ENCODE data around the gene SLC26A1.

Gene SLC26A1

DNA sequence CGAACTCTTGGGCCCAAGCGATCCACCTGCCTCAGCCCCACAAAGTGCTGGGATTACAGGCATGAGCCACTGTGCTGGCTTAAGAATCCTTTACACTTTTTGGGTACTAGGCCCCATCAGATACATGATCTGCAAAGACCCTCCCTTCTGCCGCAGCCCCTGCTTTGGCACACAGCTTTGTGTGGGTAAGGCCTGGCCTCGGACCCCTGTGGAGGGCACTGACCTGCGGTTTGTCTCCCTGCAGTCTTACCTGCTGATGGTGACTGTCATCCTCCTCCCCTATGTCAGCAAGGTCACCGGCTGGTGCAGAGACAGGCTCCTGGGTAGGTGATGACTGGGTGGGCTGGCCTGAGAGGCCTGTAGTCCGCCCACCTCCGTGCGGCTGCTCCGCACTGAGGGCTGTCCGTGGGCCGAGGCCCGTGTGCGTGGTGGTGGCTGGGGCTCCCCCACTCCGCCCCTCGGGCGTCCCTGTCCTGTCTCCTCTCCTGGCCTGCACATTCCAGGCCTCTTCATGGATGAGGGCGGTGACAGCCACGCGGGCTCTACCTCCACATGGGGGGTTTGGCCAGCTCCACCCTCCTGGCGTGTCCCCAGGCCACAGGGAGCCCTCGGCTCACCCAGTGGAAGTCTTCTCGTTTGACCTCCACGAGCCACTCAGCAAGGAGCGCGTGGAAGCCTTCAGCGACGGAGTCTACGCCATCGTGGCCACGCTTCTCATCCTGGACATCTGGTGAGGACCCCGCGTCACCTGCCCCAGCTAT, 37.9 kb downstream of the SLC26A1 start:
- H3K4me3 Mint-ChIP-seq, result no peak overlapping the region
- peaks cover 12% of the 10 kb centered on the region for H3K36me3 Mint-ChIP-seq (ENCODE audit: low read depth)
- peaks cover 4% of the 10 kb centered on the region for H3K4me1 Mint-ChIP-seq
- no peaks in the 10 kb centered on the region for H3K27me3 Mint-ChIP-seq (ENCODE audit: low read depth)
- H3K9me3 Mint-ChIP-seq, result no peaks in the 10 kb centered on the region
- TF ChIP-seq, protein P1, sequence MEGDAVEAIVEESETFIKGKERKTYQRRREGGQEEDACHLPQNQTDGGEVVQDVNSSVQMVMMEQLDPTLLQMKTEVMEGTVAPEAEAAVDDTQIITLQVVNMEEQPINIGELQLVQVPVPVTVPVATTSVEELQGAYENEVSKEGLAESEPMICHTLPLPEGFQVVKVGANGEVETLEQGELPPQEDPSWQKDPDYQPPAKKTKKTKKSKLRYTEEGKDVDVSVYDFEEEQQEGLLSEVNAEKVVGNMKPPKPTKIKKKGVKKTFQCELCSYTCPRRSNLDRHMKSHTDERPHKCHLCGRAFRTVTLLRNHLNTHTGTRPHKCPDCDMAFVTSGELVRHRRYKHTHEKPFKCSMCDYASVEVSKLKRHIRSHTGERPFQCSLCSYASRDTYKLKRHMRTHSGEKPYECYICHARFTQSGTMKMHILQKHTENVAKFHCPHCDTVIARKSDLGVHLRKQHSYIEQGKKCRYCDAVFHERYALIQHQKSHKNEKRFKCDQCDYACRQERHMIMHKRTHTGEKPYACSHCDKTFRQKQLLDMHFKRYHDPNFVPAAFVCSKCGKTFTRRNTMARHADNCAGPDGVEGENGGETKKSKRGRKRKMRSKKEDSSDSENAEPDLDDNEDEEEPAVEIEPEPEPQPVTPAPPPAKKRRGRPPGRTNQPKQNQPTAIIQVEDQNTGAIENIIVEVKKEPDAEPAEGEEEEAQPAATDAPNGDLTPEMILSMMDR (IDR thresholded peaks at IDR 0.05; ENCODE audit: unreplicated experiment in 3 of 3), result no peak
- no peak overlapping the region for H3K27ac Mint-ChIP-seq

- H3K4me1 Mint-ChIP-seq, result peaks cover 4% of the 10 kb centered on the region
- TF ChIP-seq, protein P1 (IDR thresholded peaks at IDR 0.05; ENCODE audit: unreplicated experiment in 3 of 3), result no peak
- H3K4me3 Mint-ChIP-seq, result no peak overlapping the region
- H3K27me3 Mint-ChIP-seq (ENCODE audit: low read depth), result no peaks in the 10 kb centered on the region
- H3K9me3 Mint-ChIP-seq, result no peaks in the 10 kb centered on the region
- peaks cover 12% of the 10 kb centered on the region for H3K36me3 Mint-ChIP-seq (ENCODE audit: low read depth)
- H3K27ac Mint-ChIP-seq, result no peak overlapping the region
These were observed 38.8 kb downstream of the SLC26A1 start for GRCh38 chr4:954211-955020.

GRCh38 chr4:953574-953915, 39.7 kb downstream of the SLC26A1 start:
- TF ChIP-seq, protein P1 (IDR thresholded peaks at IDR 0.05; ENCODE audit: unreplicated experiment in 3 of 3), result no peak

DNA sequence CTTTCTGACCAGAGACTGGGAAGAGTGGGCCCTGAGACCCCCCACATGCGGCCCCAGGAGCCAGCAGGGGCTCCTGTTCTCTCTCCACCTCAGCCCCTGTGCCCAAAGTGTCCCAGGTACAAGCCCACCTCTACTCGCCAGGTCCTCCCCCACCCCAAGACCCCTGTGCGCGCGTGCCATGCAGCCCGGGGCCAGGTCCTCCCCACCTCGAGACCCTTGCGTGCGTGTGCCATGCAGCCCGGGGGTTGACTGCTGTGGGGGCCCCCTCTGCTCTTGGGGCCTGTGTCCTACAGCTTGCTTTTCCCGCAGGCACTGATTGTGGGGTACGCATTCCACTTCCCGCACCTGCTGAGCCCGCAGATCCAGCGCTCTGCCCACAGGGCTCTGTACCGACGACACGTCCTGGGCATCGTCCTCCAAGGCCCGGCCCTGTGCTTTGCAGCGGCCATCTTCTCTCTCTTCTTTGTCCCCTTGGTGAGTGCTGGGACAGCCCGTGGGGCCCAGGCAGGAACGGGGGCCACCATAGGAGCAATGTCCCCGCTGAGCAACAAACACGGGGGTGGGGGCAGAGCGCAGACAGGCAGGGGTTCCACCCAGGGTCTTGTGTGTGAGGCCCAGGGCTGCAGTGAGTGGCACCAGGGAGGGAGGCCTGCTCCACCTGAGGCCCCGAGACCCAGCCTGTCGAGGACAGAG, 40.2 kb downstream of the SLC26A1 start:
- TF ChIP-seq, protein P1 (IDR thresholded peaks at IDR 0.05; ENCODE audit: unreplicated experiment in 3 of 3), result no peak
- Mint-ChIP-seq H3K4me1 (peaks cover 4% of the 10 kb centered on the region), H3K36me3 (ENCODE audit: low read depth) (peaks cover 12% of the 10 kb centered on the region), H3K27me3 (ENCODE audit: low read depth) (no peaks in the 10 kb centered on the region), H3K27ac (no peak overlapping the region), H3K4me3 (no peak overlapping the region), H3K9me3 (no peaks in the 10 kb centered on the region)

More at GRCh38 chr4:953574-953915, 39.7 kb downstream of the SLC26A1 start:
- no peak overlapping the region for H3K4me3 Mint-ChIP-seq
- H3K36me3 Mint-ChIP-seq (ENCODE audit: low read depth), result peaks cover 12% of the 10 kb centered on the region
- no peak overlapping the region for H3K27ac Mint-ChIP-seq
- peaks cover 4% of the 10 kb centered on the region for H3K4me1 Mint-ChIP-seq
- H3K9me3 Mint-ChIP-seq, result no peaks in the 10 kb centered on the region
- H3K27me3 Mint-ChIP-seq (ENCODE audit: low read depth), result no peaks in the 10 kb centered on the region

GRCh38 chr4:951594-952468, 41.4 kb downstream of the SLC26A1 start:
- no peak overlapping the region for H3K27ac Mint-ChIP-seq
- TF ChIP-seq, protein P1 (IDR thresholded peaks at IDR 0.05; ENCODE audit: unreplicated experiment in 3 of 3), result no peak
- H3K36me3 Mint-ChIP-seq (ENCODE audit: low read depth), result peaks cover 12% of the 10 kb centered on the region
- no peak overlapping the region for H3K4me3 Mint-ChIP-seq
- no peaks in the 10 kb centered on the region for H3K9me3 Mint-ChIP-seq
- peaks cover 4% of the 10 kb centered on the region for H3K4me1 Mint-ChIP-seq
- H3K27me3 Mint-ChIP-seq (ENCODE audit: low read depth), result no peaks in the 10 kb centered on the region

Data from nephron (organoid).